ENCODE data around the gene ZNF3.

GRCh38 chr7:100091411-100092181 is 10.1 kb upstream of the ZNF3 start:
- TF ChIP-seq CTCF (tag by site-specific recombination; IDR thresholded peaks at IDR 0.05), result peak; percentile 21; the same call in 1 of the 2 replicates
- no peak for TF ChIP-seq ZNF621 (tag by site-specific recombination; IDR thresholded peaks at IDR 0.05)
- peak; percentile 48; the same call in 1 of the 2 replicates for TF ChIP-seq ZBTB20 (tag by site-specific recombination; IDR thresholded peaks at IDR 0.05)
- TF ChIP-seq, protein P1, sequence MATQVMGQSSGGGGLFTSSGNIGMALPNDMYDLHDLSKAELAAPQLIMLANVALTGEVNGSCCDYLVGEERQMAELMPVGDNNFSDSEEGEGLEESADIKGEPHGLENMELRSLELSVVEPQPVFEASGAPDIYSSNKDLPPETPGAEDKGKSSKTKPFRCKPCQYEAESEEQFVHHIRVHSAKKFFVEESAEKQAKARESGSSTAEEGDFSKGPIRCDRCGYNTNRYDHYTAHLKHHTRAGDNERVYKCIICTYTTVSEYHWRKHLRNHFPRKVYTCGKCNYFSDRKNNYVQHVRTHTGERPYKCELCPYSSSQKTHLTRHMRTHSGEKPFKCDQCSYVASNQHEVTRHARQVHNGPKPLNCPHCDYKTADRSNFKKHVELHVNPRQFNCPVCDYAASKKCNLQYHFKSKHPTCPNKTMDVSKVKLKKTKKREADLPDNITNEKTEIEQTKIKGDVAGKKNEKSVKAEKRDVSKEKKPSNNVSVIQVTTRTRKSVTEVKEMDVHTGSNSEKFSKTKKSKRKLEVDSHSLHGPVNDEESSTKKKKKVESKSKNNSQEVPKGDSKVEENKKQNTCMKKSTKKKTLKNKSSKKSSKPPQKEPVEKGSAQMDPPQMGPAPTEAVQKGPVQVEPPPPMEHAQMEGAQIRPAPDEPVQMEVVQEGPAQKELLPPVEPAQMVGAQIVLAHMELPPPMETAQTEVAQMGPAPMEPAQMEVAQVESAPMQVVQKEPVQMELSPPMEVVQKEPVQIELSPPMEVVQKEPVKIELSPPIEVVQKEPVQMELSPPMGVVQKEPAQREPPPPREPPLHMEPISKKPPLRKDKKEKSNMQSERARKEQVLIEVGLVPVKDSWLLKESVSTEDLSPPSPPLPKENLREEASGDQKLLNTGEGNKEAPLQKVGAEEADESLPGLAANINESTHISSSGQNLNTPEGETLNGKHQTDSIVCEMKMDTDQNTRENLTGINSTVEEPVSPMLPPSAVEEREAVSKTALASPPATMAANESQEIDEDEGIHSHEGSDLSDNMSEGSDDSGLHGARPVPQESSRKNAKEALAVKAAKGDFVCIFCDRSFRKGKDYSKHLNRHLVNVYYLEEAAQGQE (tag by site-specific recombination; IDR thresholded peaks at IDR 0.05), result no peak
- no peak for TF ChIP-seq YY1 (tag by site-specific recombination; IDR thresholded peaks at IDR 0.05)
- TF ChIP-seq ZFP3 (tag by site-specific recombination; IDR thresholded peaks at IDR 0.05; ENCODE audit: low read depth), result no peak
- TF ChIP-seq HOXC10 (CRISPR knock-in tag; IDR thresholded peaks at IDR 0.05), result no peak
- TF ChIP-seq REPIN1 (tag by site-specific recombination; IDR thresholded peaks at IDR 0.05; ENCODE audit: low read depth), result no peak
- TF ChIP-seq ZBTB7A (tag by site-specific recombination; IDR thresholded peaks at IDR 0.05; ENCODE audit: low read depth), result no peak
- TF ChIP-seq ZBTB48 (tag by site-specific recombination; IDR thresholded peaks at IDR 0.05), result peak; percentile 57; the same call in 1 of the 2 replicates
- TF ChIP-seq ZNF785 (tag by site-specific recombination; IDR thresholded peaks at IDR 0.05), result no peak

All from HEK293 (cell line).